ENCODE measurements around the gene LSS.

LSS gene

GRCh38 chr21:46165098-46165497 lies 63.5 kb downstream of the LSS start:
- no peak for DNase-seq

- DNase-seq, result no peak
Observed at GRCh38 chr21:46163380-46163779, 65.2 kb downstream of the LSS start.

DNA sequence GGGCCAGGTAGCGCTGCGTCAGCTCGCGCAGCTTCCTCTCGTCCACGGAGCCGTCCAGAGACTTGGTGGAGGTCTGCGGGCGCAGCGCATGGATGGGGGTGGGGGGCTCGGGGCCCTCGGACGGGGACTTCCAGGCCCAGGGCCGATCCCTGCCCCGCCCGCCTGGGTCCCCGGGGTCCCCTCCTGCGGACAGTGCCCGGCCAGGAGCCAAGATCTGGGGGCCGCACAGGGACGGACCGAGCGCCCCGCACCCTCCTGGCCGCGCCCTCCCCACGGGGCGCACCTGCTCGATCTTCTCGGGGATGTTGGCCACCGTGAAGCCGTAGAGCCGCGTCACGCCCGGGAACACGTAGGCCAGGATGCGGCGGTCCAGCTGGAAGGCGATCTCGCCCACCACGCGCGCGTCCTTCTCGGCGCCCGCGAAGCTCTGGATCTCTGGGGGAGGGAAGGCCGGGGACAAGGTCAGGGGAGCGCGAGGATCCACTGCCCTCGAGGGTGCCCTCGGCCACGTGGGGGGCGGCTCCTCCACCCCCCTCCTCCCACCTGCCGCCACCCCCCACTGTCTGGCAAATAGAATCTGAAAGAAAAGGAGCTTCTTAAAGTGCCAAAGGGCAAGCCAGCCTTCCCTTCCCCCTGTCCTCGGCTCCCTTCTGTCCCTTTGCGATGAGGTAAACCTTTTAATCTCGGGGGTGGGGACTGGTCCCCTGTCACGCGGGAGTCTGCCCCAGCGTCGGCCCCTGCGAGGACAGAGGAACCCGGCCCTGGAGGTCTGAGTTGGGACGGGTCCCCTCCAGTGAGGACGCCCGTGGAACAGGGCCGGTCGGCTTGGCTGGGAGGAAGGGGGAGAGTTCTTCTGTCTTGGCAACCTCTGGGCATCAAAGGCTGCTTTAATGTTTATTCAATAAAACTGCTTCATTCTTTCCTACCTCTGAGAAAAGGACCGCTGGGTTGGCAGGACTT lies 66.7 kb downstream of the LSS start:
- DNase-seq, result no peak

DNA sequence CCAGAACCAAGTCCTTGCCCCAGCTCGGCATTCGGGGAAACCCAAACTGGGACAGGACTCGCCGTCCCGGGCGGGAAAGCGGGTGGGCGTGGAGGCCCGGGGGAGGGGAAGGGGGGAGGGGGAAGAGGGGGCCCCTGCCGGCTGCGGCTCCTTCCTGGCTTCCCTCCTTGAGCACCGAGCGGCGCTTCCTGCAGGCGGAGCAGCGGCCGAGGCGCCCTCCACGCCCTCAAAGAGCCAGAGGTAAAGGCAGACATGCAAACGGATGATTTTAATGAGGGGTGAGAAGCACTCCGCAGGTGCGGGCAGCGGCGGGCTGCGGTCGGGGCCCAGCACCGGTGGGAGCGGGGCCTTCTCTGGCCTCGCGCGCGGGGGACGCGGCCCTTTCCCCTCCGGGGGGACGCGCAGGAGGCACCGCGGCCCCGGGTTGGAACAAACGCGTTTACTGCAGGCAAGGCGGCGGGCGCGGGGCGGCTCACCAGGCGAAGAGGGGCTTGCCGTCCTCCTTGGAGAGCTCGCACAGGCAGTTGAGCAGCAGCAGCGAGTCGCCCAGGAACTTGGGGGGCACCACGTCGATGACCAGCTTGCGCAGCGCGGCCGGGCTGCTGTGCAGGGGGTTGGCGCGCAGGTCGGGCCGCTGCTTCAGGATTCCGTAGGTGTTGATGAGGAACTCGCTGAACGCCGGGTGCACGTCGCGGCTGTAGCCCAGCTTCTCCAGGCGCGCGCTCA lies 67.5 kb downstream of the LSS start:
- no peak for DNase-seq

DNA sequence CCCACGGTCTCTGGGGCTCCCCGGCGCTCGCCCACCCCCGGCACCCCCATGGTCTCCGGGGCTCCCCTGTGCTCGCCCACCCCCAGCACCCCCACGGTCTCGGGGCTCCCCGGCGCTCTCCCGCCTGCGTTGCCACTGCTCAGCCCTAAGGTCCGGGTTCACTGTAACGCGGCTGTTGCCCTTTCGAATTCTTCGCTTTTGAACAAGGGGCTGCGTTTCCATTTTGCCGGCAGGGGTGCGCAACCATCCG lies 68.0 kb downstream of the LSS start:
- no peak for DNase-seq

- no peak for DNase-seq
Observed at GRCh38 chr21:46159841-46160656, 68.5 kb downstream of the LSS start.

GRCh38 chr21:46159390-46159789 lies 69.2 kb downstream of the LSS start:
- DNase-seq, result no peak

DNA sequence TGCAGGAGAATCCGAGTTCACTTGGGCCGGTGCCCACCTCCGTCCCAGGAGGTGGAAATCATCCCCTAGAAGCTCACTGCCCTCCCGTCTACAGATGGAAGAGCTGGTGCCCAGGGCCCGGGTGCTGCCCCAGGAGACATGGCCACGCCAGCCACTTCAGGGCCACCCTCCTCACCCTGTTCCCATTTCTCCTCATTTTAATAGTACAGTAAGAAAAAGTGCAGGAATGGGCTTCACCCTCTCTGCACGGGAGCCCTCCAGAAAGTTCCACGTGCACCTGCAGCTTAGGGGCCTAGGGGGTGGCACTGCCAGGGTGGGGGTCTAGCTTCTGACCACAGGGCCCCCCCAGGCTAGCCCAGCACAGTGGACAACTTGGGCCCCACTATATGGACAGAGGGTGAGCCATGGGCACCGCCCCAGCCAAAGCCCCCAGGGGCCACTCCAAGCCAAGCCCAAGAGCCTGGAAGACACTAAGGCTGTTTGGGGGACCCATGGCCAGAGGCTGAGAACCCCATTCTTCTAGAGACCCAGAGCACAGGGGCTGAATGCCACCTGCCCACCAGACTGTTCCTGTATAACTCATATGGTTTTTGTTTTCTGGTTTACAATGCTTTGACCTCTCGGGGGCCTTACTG lies 69.8 kb downstream of the LSS start:
- no peak for DNase-seq

DNA sequence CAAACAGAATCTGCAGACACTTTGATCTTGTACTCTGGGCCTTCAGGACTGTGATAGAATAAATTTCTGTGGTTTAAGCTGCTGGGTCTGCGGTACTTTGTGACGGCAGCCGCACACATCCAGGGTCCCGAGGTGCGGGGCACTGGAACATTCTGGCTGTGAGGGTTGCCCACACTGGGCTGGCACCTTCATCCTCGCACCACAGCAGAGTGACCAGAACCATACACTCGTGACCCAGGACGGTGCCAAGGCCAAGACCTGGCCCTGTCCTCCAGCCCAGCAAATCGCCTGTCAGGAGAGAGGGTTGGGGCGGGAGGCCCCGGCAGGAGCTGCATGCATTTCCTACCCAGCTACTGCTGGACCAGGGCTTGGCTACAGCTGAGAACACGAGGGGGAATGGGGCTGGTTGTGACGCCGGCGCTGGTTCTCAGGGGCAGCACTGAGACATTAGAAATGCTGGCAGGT lies 70.6 kb downstream of the LSS start:
- no peak for DNase-seq

GRCh38 chr21:46157396-46157986 lies 71.1 kb downstream of the LSS start:
- DNase-seq, result no peak

DNA sequence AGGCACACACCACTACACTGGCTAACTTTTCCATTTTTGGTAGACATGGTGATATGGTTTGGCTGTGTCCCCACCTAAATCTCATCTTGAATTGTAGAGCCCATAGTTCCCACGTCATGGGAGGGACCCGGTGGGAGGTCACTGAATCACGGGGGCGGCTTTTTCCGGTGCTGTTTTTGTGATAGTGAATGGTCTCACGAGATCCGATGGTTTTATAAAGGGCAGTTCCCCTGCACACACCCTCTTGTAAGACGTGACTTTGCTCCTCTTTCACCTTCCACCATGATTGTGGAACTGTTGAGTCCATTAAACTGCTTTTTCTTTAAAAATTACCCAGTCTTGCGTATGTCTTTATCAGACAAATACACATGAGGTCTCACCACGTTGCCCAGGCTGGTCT lies 71.9 kb downstream of the LSS start:
- no peak for DNase-seq

DNA sequence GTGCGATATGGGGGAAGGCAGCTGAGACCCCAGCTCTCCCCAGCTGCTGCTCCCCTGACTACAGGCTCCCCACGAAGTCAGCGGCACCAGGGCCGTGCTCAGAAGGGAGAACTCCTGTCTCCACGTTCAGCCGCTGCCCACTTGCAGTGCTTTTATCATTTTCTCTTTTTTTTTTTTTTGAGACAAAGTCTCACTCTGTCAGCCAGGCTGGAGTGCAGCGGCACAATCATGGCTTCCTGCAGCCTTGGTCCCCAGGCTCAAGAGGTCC lies 72.3 kb downstream of the LSS start:
- no peak for DNase-seq

DNA sequence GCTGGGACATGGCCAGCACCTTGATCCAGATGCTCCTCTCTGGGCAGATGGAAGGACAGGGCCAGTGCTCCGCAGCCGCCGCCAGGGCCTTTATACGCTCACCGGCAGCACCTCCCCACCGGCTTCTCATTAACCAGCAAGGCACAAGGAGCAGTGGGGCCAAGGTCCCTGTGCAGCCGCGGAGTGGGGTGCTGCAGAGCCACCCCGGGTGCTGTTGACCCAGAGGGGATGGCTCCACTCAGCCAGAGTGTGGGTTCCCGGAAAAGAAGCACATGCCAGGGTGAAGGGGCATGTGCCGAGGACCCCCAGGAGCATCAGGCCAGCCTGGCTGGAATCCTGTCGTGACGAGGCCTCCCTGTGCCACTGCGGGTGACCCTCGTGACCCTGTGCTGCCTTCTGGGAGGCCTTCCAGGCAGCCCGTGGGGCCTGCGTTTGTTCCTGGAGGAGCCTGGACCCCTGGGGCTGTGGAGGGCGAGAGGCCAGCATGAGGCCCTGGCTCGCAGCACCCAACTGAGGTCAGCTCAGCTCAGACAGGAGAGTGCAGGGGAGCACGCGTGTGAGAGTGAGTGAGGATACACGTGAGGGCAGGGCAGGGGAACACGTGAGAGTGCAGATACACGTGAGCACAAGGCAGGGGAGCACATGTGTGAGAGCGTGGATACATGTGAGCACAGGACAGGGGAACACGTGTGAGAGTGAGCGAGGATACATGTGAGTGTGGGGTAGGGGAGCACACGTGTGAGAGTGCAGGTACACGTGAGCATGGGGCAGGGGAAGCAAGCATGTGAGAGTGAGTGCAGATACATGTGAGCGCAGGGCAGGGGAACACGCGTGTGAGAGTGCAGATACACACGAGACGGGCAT lies 72.8 kb downstream of the LSS start, which contains the start of gene FTCD:
Gene FTCD (minus strand): TSS at position 66 of the 864 bp plus-strand sequence. CDS start 56 bp downstream, at position 10.
- DNase-seq, result no peak

GRCh38 chr21:46154955-46155513 lies 73.5 kb downstream of the LSS start:
- no peak for DNase-seq

DNA sequence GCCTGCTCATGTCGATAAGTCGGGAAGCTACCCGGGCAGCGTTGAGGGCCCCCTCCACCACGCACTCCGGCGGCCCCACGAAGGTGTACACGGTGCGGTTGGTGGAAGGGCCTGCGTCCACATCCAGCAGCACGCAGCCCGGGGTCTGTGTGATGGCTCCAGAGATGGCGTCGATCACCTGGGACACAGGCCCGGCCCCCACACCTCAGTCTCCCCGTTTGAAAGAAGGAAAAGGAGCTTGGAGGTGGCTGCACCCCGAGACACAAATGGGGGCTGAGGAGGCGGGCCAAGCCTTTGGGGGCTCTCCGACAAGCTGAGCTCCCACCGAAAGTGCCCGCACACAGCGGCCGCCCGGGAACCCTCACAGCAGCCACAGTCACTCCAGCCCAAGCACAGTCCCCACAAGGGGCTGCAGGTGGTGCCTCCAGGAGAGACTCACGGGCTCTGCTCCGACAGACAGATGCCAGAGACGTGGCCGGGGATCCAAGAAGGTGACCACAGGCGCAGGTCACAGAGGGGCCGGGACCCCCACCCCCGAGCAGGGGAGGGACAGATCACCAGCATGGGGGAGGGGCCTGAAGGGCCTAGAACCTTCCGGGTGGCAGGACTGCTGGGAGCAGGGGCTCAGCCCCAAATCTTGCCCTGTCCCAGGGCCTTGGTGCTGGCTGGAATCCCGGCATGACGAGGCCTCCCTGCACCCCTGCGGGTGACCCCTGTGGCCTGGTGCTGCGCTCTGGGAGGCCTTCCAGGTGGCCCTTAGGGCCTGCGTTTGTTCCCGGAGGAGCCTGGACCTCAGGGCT lies 74.2 kb downstream of the LSS start:
- no peak for DNase-seq

GRCh38 chr21:46153247-46154154 lies 75.1 kb downstream of the LSS start:
- peak; percentile 22 for DNase-seq

DNA sequence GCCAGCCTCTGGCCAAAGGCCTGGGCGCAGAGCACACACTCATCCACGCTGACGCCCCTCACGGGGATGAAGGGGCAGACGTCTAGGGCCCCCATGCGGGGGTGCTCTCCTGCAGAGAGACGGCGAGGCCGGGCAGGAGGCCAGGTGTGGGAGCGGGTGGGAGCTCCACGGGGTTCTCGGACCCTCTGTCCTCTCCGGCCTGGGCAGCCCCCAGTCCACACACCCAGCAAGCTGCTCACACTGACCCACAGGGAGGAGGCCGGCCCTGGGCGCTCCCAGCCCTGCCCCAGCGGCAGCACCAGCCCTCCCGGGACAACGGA lies 75.7 kb downstream of the LSS start:
- DNase-seq, result no peak

- DNase-seq, result no peak
Observed at GRCh38 chr21:46151989-46152926, 76.3 kb downstream of the LSS start.

Data from T-helper 9 cell (primary cell).